ENCODE results near the gene C6orf132. TPM values are rescaled to one million over a fixed set of nuclear protein-coding genes. Genes with fewer than 3 reads are reported as not detected.

C6orf132 gene
- total RNA-seq, 2 donors from 2014 or later: 23.4 to 24.4 TPM

DNA sequence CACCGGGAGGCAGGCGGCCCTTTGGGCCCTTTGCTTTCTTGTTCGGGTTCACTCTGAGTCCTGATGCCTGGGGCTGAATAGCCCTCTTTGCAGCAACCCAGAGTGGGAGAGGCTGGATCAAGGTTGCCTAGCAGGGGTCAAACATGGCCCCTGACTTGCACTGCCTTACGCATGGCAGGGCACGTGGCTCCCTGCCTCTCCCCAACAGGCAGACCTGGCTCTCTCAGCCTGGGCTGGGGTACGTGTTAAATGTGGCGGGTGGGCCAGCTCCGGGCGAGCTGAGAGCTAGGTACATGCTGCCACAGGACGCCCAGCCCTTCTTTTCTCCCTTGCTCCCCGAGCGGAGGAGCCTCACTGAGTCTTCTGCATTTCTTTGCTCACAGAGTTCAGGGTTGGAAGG is 7.3 kb downstream of the C6orf132 start:
- Mint-ChIP-seq H3K4me1 (peaks cover 40% of the 10 kb centered on the region), H3K27ac (no peak overlapping the region), H3K36me3 (ENCODE audit: low read depth) (peaks cover 27% of the 10 kb centered on the region), H3K9me3 (no peaks in the 10 kb centered on the region), H3K4me3 (no peak overlapping the region), H3K27me3 (ENCODE audit: insufficient read depth) (no peaks in the 10 kb centered on the region)
- H3K36me3 ChIP-seq (ENCODE audit: control insufficient read depth, insufficient read depth, low read length): no peaks in the 10 kb centered on the region
- no peak overlapping the region for H3K4me3 ChIP-seq (ENCODE audit: low read length)
- H3K9me3 ChIP-seq (ENCODE audit: control insufficient read depth, low read length): no peaks in the 10 kb centered on the region
- no peak overlapping the region for H3K9ac ChIP-seq (ENCODE audit: extremely low read depth, low read length, poor library complexity, severe bottlenecking)
- TF ChIP-seq, protein P1, sequence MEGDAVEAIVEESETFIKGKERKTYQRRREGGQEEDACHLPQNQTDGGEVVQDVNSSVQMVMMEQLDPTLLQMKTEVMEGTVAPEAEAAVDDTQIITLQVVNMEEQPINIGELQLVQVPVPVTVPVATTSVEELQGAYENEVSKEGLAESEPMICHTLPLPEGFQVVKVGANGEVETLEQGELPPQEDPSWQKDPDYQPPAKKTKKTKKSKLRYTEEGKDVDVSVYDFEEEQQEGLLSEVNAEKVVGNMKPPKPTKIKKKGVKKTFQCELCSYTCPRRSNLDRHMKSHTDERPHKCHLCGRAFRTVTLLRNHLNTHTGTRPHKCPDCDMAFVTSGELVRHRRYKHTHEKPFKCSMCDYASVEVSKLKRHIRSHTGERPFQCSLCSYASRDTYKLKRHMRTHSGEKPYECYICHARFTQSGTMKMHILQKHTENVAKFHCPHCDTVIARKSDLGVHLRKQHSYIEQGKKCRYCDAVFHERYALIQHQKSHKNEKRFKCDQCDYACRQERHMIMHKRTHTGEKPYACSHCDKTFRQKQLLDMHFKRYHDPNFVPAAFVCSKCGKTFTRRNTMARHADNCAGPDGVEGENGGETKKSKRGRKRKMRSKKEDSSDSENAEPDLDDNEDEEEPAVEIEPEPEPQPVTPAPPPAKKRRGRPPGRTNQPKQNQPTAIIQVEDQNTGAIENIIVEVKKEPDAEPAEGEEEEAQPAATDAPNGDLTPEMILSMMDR (conservative IDR thresholded peaks at IDR 0.05): no peak
- H3K27ac ChIP-seq (ENCODE audit: low read depth, low read length): no peak overlapping the region
- peaks cover 24% of the 10 kb centered on the region for H3K4me1 ChIP-seq (ENCODE audit: control insufficient read depth, insufficient read depth, low read length)
- DNase-seq: no peak
- whole genome bisulfite sequencing, 2 experiments (ENCODE audit: insufficient coverage in 1 of 2, insufficient read length in 1 of 2): 83 to 89% methylated on average over 6 to 12 of the region's 12 CpGs
- no peaks in the 10 kb centered on the region for H3K27me3 ChIP-seq (ENCODE audit: control insufficient read depth, insufficient read depth, low read length, poor library complexity, severe bottlenecking)

DNA sequence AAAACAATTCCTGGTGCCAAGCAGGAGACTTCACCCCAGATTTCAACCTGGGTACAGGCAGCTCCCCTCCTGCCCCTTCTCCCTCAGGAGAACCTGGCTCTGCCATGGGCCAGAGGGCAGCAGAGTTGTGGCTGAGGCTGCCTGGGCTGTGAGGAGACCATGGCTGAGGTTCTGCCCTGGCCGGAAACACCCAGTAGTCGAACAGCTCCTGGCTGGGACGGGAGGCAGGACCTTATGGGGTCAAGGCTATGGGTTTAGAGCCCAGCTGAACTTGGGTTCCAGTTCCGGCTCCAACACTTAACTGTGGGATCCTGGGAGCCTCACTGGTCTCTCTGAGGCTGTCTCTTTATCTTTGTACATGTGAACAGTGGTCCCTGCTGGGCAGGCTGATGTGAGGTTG is 8.5 kb downstream of the C6orf132 start:
- 89 to 91% methylated on average over 4 of the region's 4 CpGs for WGBS, 2 experiments (ENCODE audit: insufficient coverage in 1 of 2, insufficient read length in 1 of 2)

DNA sequence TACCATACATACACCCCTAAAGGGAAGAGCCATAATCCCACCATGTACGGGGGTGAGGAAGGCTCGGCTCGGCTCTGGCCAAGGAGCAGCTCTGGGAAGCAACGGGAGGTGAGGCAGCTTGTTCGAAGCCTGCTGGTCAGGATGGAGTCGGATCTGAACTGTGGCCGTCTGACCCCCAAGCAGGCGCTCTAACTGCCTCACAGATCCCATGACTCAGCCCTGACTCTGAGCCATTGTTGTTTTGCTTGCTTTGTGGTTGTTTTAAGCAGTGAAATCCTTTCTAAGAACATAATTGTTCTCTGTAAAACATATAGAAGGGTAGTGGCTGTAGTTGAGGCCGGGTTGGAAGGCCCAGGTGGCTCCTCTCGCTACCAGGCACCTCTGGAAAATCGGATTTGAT is 10.9 kb downstream of the C6orf132 start:
- no peak overlapping the region for H3K4me3 ChIP-seq (ENCODE audit: low read length)
- no peak for DNase-seq
- H3K36me3 ChIP-seq (ENCODE audit: control insufficient read depth, insufficient read depth, low read length): peaks cover 6% of the 10 kb centered on the region
- Mint-ChIP-seq H3K36me3 (ENCODE audit: low read depth) (peaks cover 49% of the 10 kb centered on the region), H3K27ac (no peak overlapping the region), H3K4me3 (no peak overlapping the region), H3K4me1 (peaks cover 9% of the 10 kb centered on the region), H3K9me3 (no peaks in the 10 kb centered on the region), H3K27me3 (ENCODE audit: insufficient read depth) (no peaks in the 10 kb centered on the region)
- H3K27me3 ChIP-seq (ENCODE audit: control insufficient read depth, insufficient read depth, low read length, poor library complexity, severe bottlenecking): no peaks in the 10 kb centered on the region
- H3K27ac ChIP-seq (ENCODE audit: low read depth, low read length): no peak overlapping the region
- WGBS, 2 experiments (ENCODE audit: insufficient coverage in 1 of 2, insufficient read length in 1 of 2): 80 to 89% methylated on average over 6 to 11 of the region's 11 CpGs
- no peak overlapping the region for H3K9ac ChIP-seq (ENCODE audit: extremely low read depth, low read length, poor library complexity, severe bottlenecking)
- H3K4me1 ChIP-seq (ENCODE audit: control insufficient read depth, insufficient read depth, low read length): peaks cover 5% of the 10 kb centered on the region
- H3K9me3 ChIP-seq (ENCODE audit: control insufficient read depth, low read length): no peaks in the 10 kb centered on the region
- TF ChIP-seq, protein P1 (conservative IDR thresholded peaks at IDR 0.05): no peak

More for the DNA sequence above, 8.5 kb downstream of the C6orf132 start:
- Histone ChIP-seq H3K36me3 (ENCODE audit: control insufficient read depth, insufficient read depth, low read length) (no peaks in the 10 kb centered on the region), H3K27ac (ENCODE audit: low read depth, low read length) (no peak overlapping the region), H3K9me3 (ENCODE audit: control insufficient read depth, low read length) (no peaks in the 10 kb centered on the region), H3K27me3 (ENCODE audit: control insufficient read depth, insufficient read depth, low read length, poor library complexity, severe bottlenecking) (no peaks in the 10 kb centered on the region), H3K9ac (ENCODE audit: extremely low read depth, low read length, poor library complexity, severe bottlenecking) (no peak overlapping the region), H3K4me1 (ENCODE audit: control insufficient read depth, insufficient read depth, low read length) (peaks cover 22% of the 10 kb centered on the region), H3K4me3 (ENCODE audit: low read length) (no peak overlapping the region)
- no peaks in the 10 kb centered on the region for H3K27me3 Mint-ChIP-seq (ENCODE audit: insufficient read depth)
- DNase-seq: no peak
- no peaks in the 10 kb centered on the region for H3K9me3 Mint-ChIP-seq
- H3K4me1 Mint-ChIP-seq: peaks cover 28% of the 10 kb centered on the region
- peaks cover 33% of the 10 kb centered on the region for H3K36me3 Mint-ChIP-seq (ENCODE audit: low read depth)
- TF ChIP-seq, protein P1 (conservative IDR thresholded peaks at IDR 0.05): no peak
- no peak overlapping the region for H3K27ac Mint-ChIP-seq
- no peak overlapping the region for H3K4me3 Mint-ChIP-seq
